ENCODE measurements around the gene FJX1.

Gene FJX1

GRCh38 chr11:35594680-35595079 lies 23.6 kb upstream of the FJX1 start:
- Histone ChIP-seq H3F3A (ENCODE audit: insufficient read depth, low read length) (no peaks in the 10 kb centered on the region), H3K79me2 (ENCODE audit: insufficient read depth, low read length) (no peaks in the 10 kb centered on the region), H3K4me1 (ENCODE audit: insufficient read depth, low read length, severe bottlenecking) (no peaks in the 10 kb centered on the region), H3K9ac (ENCODE audit: low read length) (no peak overlapping the region), H4K20me1 (ENCODE audit: insufficient read depth, low read length) (no peaks in the 10 kb centered on the region), H3K36me3 (ENCODE audit: insufficient read depth, low read length) (no peaks in the 10 kb centered on the region), H2AFZ (ENCODE audit: low read length) (no peak overlapping the region), H3K9me2 (ENCODE audit: low read depth, low read length) (no peaks in the 10 kb centered on the region), H3K9me3 (ENCODE audit: low read length) (no peaks in the 10 kb centered on the region), H3K4me2 (ENCODE audit: low read length) (no peak overlapping the region), H3K27ac (ENCODE audit: low read depth, low read length, poor library complexity, severe bottlenecking) (no peak overlapping the region), H3K4me3 (ENCODE audit: low read depth, low read length, poor library complexity, severe bottlenecking) (no peak overlapping the region), H3K27me3 (ENCODE audit: insufficient read depth, low read length) (no peaks in the 10 kb centered on the region)
- no peak for TF ChIP-seq CTCF (IDR thresholded peaks at IDR 0.05; ENCODE audit: low read length)
- TF ChIP-seq EZH2 (IDR thresholded peaks at IDR 0.05; ENCODE audit: borderline replicate concordance, low read length): no peak

- no peak overlapping the region for H3K27ac ChIP-seq (ENCODE audit: low read depth, low read length, poor library complexity, severe bottlenecking)
- H3F3A ChIP-seq (ENCODE audit: insufficient read depth, low read length): no peaks in the 10 kb centered on the region
- no peaks in the 10 kb centered on the region for H3K79me2 ChIP-seq (ENCODE audit: insufficient read depth, low read length)
- no peak for TF ChIP-seq EZH2 (IDR thresholded peaks at IDR 0.05; ENCODE audit: borderline replicate concordance, low read length)
- no peak for TF ChIP-seq CTCF (IDR thresholded peaks at IDR 0.05; ENCODE audit: low read length)
- no peaks in the 10 kb centered on the region for H4K20me1 ChIP-seq (ENCODE audit: insufficient read depth, low read length)
- H3K9ac ChIP-seq (ENCODE audit: low read length): no peak overlapping the region
- no peaks in the 10 kb centered on the region for H3K9me3 ChIP-seq (ENCODE audit: low read length)
- no peak overlapping the region for H3K4me3 ChIP-seq (ENCODE audit: low read depth, low read length, poor library complexity, severe bottlenecking)
- H3K36me3 ChIP-seq (ENCODE audit: insufficient read depth, low read length): no peaks in the 10 kb centered on the region
- H3K9me2 ChIP-seq (ENCODE audit: low read depth, low read length): no peaks in the 10 kb centered on the region
- no peak overlapping the region for H3K4me2 ChIP-seq (ENCODE audit: low read length)
- H3K4me1 ChIP-seq (ENCODE audit: insufficient read depth, low read length, severe bottlenecking): no peaks in the 10 kb centered on the region
- no peaks in the 10 kb centered on the region for H3K27me3 ChIP-seq (ENCODE audit: insufficient read depth, low read length)
- no peak overlapping the region for H2AFZ ChIP-seq (ENCODE audit: low read length)
These were observed 19.8 kb upstream of the FJX1 start for GRCh38 chr11:35598254-35599125.

- Histone ChIP-seq H3K9ac (ENCODE audit: low read length) (no peak overlapping the region), H3K27me3 (ENCODE audit: insufficient read depth, low read length) (0 out of 2 replicates have a peak, but pooled peaks cover 4% of the 10 kb centered on the region), H3K4me2 (ENCODE audit: low read length) (no peak overlapping the region), H3K9me3 (ENCODE audit: low read length) (no peaks in the 10 kb centered on the region), H4K20me1 (ENCODE audit: insufficient read depth, low read length) (no peaks in the 10 kb centered on the region), H3K36me3 (ENCODE audit: insufficient read depth, low read length) (no peaks in the 10 kb centered on the region), H3K79me2 (ENCODE audit: insufficient read depth, low read length) (no peaks in the 10 kb centered on the region), H2AFZ (ENCODE audit: low read length) (no peak overlapping the region), H3K4me3 (ENCODE audit: low read depth, low read length, poor library complexity, severe bottlenecking) (no peak overlapping the region), H3F3A (ENCODE audit: insufficient read depth, low read length) (no peaks in the 10 kb centered on the region), H3K9me2 (ENCODE audit: low read depth, low read length) (no peaks in the 10 kb centered on the region), H3K4me1 (ENCODE audit: insufficient read depth, low read length, severe bottlenecking) (no peaks in the 10 kb centered on the region), H3K27ac (ENCODE audit: low read depth, low read length, poor library complexity, severe bottlenecking) (no peak overlapping the region)
- TF ChIP-seq CTCF (IDR thresholded peaks at IDR 0.05; ENCODE audit: low read length) (no peak), EZH2 (IDR thresholded peaks at IDR 0.05; ENCODE audit: borderline replicate concordance, low read length) (no peak)
These were observed 17.9 kb upstream of the FJX1 start for GRCh38 chr11:35600331-35600838.
